ENCODE results near the gene CTBP2. TPM values are rescaled to one million over a fixed set of nuclear protein-coding genes. Genes with fewer than 3 reads are reported as not detected.

CTBP2 gene
- total RNA-seq, 1 donor from 2014 or later: 58.2 TPM

DNA sequence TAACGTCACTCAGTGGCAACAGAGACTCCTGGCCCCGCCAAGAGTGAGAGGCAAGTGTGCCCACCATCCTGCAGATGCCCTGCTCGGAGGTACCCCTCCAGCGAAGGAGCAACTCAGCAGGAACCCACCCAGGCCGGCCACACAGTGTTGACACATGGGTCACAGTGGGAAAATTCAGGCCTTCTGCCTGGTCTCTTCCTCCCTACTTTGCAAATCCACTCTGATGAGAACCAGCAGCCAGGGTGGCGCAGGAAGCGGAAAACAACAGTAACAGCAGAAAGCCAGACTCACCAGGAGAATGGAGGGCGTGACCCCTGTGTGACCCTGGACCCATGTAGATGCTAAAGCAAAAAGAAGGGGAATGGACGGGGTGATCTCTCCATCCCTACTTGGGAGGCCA lies 53.8 kb downstream of the CTBP2 start:
- DNase-seq: no peak

DNA sequence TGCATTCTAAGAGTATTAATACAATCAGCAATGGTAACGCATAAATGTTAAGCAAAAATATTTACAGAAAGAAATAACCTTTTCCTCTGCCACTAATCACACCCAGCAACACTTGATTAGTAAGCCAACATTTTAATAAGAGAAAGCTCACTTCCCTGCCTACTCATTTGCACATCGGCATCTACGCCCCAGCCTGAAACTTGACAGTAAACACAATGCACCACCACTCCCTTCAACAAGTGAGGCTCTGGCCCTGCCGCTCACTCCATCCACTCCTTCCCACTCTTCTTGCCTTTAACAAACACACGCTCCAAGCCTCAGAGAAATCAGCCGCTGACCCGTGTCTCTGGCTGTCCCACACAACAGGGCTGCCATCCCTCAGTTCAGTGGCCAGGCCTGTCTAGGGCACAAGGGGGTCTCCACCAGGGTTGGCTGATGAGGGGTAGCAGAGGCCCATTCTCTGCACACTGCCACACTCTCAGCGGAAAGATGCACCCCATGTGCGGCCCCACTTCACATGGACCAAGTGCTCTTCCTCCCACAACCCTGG lies 54.6 kb downstream of the CTBP2 start:
- no peak for DNase-seq

DNA sequence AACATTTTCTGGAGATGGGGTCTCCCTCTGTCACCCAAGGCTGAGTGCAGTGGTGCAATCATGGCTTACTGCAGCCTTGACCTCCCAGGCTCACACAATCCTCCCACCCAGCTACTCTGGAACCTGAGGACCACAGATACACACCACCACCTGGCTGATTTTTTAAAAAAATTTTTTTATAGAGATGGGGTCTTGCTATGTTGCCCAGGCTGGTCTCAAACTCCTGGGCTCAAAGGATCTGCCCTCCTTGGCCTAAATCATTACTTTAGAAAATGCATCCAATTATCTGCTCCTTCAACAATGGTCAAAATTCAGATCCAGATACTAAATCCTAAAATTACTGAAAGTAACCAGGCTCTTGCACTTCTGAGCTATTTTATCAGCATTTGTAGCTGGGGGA lies 55.2 kb downstream of the CTBP2 start:
- no peak for DNase-seq

DNA sequence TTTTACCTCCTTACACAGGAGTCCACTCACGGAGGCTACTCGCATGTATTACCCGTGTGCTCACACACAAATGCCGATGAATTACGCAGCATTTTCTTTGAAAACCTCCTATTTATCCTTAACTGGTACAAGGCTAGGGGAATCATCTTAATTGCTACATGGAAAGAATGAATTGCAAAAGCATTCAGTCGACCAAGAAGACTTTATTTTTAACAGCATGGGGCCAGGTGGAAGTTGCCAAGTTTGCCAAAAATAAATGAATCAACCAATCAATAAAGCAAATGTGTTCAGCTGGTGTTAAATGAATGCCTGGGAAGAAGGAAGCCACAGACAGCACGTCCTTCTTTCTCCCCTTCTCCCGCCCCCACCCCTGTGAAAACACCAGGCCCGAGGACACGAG lies 55.8 kb downstream of the CTBP2 start:
- DNase-seq: no peak

DNA sequence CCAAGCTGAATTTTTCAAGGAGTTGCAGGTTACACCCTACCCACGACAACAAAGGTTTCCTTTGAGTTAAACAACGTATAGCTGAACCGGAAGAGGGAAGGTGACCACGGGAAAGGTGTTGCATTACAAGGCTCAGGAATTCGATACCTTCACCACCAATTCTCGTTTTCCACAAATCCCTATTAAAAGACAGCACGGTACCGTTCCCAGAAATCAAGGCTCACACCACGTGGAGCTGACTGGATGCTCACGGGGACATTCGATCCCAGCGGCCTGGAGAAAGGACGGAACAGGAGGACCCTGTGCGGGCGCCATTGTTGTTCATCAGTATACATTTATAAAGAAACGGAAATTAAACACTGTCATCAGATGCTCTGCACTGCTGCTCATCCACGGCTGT lies 56.4 kb downstream of the CTBP2 start:
- no peak for DNase-seq

DNA sequence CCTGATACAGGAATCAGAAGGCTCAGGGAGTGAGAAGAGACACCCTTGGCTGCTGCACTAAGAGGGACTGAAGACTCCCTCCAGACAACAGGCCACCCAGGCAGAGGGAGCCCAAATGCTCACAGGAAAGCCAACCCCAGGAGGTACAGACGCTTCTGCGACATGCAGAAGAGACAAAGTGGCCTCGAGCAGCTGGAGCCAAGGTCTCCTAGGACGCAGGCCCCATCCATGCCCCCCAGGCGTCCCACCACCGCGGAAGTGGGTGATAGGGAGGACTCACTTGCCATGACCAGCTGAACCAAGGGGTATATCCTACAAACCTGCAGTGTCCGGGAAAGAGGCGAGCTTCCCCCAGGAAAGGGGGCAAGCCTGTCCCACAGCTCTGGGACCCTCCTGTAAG lies 56.9 kb downstream of the CTBP2 start:
- no peak for DNase-seq

DNA sequence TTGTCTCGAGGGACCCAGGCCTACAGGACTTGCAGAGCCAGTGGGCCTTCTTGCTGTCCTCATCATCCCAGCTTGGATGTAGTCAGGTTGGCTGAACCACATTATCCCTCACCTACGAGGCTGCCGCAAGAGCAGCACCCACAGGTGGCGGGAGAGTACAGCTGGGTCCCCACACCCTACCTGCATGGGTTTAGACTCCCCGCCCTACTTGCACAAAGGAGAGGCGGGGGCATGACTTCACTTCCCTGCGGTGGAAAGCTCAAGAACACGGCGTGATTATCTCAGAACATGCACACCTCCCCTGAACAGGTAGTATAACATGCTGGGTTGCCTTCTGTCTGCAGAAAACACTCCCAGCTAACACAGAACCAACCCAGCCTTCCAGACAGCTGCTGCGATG lies 57.5 kb downstream of the CTBP2 start:
- DNase-seq: no peak

DNA sequence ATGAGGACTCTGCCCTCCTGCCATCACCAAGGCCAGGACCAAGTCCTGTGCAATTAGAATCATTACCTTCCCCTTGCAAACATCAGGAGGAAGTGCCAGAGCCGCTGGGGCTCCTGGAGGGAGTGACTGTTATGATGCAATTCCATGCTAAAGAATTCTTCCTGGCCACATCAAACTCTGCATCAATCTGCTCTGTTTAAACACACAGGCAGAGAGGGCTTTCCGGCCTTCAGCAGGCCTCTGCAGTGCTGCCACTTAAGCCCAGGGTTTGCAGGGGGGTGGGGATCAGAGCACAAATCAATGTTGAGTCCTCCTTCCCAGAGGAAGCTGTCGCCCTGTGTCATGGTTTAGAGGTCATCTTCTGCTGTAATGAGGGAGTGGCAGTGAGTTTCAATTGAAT lies 58.1 kb downstream of the CTBP2 start:
- DNase-seq: no peak

DNA sequence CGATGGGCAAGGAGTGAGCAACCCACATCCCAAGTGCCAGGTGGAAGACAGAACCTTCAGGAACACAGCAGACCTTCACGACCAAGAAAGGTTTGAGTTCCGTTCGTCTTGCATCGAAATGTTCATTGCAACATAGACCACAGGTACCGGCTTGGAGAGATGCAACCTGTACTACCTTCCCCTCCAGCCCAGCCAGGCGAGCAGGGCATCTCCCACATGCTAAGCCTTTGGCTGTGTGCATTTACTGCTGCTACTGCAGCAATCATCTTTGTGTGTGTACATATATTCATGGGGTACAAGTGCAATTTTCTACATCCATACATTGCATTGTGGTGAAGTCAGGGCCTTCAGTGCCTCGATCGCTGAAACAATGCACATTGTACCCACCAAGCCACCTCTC lies 58.8 kb downstream of the CTBP2 start:
- DNase-seq: no peak

DNA sequence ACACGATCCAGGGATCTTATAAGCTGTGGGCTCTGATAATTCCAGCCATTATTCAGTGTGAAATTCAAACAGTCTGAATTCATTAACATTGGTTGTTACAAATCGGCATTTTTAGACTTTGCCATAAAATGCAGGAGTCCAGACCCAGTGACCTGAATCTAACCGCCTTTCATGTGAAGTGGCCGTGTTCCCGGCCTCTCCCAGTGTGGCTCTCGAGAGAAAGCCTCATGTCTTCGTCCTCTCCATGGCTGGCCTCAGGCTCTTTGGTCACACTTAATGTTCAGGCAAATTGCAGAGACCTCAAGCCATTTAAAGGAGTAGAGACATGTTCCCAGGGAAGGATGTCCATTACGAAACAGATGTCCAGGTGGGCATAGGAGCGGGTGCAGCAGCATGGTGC lies 59.3 kb downstream of the CTBP2 start:
- no peak for DNase-seq

DNA sequence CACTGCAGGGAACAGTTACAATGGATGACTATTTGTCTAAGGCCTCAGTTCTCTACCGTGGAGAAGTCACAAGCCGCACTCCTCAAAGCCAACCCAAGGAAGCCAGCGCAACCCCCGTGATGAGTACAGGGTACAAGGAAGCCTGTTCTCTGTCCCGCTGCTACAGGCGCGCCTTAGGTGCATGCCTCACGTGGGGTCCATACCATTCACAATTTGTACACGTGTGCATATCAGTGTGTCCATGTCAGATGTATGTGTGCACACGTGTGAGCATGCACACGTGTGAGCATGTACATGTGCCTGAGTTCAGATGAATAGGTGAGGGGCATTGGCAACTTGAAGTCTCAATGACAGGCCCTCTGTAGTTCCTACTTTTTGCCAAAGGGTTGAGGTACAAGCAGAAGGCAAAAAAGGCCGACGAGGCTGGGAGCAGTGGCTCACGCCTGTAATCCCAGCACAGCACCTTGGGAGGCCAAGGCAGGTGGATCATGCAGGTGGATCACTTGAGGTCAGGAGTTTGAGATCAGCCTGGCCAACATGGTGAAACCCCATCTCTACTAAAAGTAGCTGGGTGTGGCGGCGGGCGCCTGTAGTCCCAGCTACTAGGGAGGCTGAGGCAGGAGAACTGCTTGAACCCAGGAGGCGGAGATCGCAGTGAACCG lies 62.8 kb downstream of the CTBP2 start:
- no peak for DNase-seq

DNA sequence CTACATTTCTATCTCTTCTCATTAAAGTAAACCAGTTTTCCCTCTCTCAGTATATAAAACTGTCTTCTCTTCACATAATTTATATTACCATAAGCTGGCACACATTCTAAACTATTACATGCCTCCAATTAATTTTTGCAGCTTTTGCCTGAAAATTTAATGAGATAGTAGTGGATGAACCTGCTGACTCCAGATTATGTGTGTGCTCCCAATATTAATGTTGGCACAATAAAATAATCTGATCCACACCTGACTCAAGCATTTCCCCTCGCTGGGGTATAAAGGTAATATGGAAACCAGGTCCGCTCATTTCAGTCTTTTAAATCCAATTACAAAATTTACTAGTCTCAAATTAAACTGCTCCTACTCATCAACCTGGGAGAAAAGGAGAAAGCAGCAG lies 63.4 kb downstream of the CTBP2 start:
- DNase-seq: no peak

DNA sequence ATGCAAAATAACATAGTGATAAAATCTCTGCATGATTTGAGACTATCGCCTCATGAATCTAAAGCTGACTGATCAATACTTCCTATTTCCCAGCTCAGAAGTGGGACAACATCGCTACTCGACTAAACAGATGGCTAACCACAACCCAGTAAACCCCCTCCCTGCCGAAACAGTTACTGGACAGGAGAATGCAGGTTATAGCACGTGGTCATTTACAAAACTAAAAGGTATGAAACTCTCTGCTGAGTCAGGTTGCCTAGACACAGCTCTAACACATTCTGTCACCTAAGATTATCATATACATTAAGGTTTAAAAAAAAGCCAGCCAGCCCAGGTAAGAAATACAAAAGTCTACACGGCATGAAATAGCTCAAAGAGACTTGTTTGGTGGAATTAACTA lies 64.0 kb downstream of the CTBP2 start:
- no peak for DNase-seq

DNA sequence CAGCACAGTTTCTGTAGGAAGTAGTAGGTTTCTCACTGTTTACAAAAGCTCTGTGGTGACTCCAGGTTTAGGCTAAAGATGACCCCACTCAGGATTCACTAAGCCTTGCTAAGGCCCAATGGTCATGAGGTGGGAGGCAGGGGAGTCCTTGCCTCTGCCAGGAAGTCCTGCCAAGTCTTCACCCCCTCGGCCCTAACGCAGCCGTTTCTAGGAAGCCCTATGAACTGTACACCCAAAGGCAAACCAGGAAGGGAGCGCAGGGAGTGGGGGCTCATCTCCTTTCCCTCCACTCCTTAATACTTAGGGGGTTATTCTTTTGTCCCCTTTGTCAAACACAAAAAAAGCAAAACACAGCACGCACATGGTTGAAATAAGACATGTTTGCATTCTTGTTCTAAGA lies 64.6 kb downstream of the CTBP2 start:
- no peak for DNase-seq

DNA sequence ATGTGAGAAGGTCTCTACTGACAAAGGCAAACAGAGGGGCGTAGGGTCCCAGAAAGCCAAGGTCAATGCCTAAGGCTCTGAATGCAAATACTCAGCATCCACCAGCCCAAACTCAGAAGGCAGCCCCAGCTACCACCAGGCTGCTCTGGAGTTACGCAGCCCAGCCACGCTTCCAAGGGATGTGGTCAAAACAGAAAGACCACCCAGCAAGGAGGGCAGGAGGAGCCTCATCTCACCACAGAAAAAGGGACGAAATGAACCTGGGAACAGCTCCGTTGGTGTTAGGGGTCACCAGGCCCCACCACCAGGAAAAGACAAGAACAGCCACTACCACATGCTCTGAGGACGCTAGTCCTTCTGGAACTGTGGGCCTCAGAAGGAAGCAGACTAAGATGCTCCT lies 65.1 kb downstream of the CTBP2 start:
- no peak for DNase-seq

DNA sequence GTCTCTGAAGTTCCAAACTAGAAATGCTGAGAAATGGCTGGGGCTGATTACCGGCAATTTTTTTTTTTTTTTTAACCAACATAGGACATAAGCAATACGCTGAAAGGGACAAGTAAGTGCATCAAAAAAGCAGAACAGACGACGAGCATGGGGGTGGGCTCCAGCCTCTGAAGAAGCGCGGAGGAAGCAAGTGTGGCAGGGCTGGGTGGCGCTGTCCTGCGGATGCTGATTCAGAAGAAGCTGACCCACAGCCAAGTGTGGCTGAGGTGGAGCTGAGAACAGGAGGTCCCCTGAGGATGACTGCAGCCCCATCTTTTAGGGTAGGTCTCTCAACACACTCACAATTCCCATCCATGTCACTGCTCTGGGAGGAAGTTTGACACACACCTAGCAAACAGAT lies 65.6 kb downstream of the CTBP2 start:
- no peak for DNase-seq

DNA sequence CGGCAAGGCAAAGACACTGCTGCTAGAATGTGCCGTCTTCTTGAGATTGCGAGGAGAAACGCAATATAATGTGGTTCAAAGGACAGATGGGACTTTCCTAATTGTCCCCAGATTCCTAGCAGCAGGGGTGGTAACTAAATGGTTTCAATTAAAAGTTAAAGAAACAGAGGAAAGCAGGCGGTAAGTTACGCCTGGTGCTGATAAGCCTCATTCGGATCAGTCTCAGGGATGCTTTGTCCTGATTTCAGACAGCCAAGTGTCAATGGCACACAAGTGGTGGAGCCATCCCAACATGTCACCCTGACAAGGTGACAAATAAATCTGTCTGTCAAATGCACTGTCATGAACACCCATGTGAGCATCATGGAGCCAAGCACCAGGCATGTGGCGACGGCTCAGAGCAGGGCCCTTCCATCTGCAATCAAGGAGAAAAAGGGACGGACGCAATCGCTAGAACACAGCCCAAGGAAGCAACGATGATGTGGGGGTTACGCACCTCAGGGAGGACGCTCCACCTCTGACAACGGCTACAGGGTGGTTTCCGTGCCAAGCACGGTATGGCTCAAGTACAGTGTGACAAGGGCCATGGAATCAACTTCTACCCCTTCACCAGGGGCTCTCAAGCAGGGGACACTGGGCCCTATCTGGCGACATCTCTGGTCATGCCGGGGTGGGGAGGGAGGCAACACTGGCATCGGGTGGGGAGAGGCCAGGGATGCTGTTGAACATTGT lies 66.2 kb downstream of the CTBP2 start:
- no peak for DNase-seq

DNA sequence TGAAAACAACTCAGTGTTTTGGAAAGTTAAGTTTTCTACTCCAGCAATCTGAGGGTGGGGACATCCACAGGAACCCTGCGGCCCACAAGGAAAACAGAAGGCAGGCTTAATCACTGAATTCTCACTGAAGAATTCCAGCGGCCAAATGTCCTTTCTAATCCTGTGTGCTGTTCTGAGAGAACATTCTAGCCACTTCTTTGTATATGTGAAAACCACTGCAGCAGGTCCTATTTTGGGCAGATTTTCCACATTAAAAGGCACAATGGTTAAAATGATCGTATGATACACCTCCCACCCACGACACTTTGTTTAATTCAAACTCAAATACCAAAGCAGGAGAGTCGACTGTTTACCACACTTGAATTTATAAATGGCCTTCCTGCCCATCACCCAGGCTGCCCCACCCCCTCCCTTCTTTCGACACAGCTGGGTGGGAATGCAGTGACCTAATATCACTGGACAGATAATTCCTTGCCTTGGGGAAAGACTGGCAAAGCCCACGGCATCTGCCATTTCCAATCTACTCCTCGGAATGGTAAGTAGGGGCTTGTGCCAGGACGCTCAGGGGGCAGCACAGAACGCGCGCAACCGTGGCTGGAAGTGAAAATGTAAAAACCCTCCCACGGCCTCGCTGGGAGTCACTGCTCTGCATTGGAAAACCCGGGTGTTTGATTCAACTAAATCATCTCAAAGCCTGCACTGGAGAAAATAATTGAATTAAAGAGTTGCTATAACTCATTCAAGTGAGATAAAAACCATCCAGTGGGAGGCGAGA lies 67.0 kb downstream of the CTBP2 start:
- DNase-seq: peak; percentile 59

DNA sequence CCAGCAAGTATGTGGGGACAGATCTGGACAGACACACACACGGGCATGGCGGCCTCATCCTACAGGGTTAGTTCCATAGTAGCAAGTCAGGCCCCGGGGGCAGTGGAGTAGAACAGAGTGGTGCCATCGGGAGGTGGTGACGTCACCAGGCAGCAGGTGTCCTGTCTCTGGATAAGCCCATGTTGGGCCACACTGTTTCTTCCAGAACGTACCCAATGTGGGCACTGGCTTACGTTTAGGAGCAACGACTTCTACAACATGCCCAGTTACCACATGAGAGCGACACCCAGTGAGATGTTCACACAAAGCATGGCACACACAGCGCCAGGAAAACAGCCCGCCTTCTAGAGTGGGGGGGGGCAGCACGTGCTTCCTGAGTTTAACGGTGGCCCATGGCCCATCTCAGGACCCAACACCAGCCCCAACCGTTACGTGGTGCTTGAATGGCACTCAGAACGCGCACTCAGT lies 67.8 kb downstream of the CTBP2 start:
- DNase-seq: no peak

DNA sequence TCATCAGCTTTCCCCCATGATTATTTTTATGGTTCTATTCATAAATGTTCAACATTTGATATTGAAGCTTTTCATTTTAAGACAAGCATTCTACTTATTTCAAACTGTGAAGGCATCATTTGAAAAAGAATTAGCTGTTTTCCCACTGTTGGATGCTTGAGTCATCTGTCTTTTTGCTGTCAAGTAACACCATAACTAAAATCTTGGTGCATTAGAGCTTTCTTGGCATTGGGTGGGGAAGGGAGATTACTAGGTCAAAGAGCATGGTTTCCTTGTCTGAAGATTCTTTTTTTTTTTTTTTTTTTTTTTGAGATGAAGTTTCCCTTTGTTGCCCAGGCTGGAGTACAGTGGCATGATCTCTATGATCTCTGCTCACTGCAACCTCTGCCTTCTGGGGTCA lies 68.5 kb downstream of the CTBP2 start:
- no peak for DNase-seq

DNA sequence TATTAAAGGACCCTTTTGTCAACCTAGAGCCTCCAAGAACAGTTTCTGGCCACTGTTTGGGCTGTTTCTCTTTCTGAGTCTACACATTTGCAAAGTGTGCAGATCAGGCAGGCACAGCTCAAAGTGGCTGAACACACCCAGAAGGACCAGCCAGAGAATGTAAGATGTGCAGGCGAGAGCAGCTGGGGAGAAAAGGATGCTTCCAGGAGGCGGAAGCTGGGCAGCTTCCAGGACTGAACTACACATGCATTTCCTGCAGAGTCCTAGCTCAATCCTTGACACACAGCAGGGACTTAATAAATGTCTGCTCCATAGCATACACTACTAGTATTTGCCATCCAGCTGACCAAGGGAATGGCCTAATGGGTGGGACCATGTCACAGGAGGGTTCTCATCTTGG lies 70.9 kb downstream of the CTBP2 start:
- DNase-seq: peak; percentile 41

DNA sequence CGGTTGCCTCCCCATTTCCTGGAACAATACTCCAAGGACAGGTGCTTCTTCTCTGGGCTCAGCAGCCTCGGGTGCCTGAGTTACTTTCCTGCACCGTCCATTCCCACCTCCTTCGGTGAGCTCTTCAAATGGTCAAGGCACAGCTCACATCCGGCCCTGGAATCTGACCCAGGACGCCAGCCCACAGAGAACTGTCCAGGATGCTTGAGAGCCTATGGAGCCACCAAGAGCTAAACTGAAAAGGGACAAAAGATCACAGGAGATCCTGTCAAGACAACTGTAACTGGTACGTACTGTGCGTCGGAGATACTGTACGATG lies 72.5 kb downstream of the CTBP2 start:
- DNase-seq: no peak

DNA sequence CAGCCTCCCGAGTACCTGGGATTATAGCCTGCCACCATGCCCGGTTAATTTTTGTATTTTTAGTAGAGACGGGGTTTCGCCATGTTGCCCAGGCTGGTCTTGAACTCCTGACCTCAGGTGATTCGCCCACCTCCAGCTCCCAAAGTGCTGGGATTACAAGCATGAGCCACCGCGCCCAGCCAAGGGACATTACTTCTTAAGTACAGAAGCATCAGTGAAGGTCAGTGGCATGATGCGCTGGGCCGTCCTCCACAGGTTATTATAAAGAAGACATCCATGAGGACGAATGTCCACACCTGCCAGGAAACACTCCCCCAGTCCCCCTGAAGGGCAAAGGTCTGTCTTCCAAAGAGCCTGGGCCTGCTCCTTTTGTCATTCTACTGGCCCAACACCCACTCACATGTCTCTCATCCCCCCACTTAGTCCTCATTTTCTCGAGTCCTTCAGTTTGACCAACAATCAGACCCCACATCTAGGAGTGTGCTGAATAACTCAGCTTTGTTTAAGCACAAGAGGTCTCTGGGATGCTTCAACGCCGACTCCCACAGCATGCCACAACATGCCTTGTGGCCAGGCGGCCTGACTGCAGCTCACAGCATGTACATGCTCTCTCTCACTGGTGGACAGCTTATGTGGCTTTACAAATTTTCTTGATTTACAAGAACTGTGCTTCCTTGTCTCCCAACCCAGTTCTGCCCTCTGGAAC lies 73.0 kb downstream of the CTBP2 start:
- no peak for DNase-seq

All from tongue (tissue), 2 donors.